DLD1 (cell line): ENCODE data around the gene ACE.

ENCODE experiments used
- in situ Hi-C: cut with HindIII; loops from 2 replicates; pipeline ENCODE4 v1.10.0; 2017; ENCODE audit warnings: low sequenced_read_pairs

The ACE gene

GRCh38 chr17:63474586-63475460 is 2.0 kb upstream of the ACE start:
- in situ Hi-C loops: no loop called here

- in situ Hi-C loops: no loop called here
These were observed 1.1 kb upstream of the ACE start for GRCh38 chr17:63475491-63476412.

DNA sequence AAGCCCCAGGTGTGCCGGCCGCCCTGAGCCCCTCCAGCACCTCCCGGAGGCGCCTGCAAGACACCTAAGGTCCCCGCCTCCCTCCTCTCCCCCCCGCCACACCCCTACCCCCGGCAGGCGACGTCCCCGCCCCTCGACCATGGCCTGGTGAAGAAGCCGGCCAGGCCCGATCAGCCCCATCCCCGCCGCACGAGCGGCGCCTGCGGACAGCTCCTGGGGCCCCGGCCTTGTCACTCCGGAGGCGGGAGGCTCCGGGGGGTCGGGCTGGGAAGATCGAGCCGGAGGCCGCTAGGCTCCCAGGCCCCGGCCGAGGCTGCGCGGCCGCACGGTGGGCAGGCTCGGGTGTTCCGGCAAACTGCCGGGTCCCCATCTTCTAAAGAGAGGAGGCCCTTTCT is 405 bp upstream of the ACE start:
- in situ Hi-C loops: no loop called here

DNA sequence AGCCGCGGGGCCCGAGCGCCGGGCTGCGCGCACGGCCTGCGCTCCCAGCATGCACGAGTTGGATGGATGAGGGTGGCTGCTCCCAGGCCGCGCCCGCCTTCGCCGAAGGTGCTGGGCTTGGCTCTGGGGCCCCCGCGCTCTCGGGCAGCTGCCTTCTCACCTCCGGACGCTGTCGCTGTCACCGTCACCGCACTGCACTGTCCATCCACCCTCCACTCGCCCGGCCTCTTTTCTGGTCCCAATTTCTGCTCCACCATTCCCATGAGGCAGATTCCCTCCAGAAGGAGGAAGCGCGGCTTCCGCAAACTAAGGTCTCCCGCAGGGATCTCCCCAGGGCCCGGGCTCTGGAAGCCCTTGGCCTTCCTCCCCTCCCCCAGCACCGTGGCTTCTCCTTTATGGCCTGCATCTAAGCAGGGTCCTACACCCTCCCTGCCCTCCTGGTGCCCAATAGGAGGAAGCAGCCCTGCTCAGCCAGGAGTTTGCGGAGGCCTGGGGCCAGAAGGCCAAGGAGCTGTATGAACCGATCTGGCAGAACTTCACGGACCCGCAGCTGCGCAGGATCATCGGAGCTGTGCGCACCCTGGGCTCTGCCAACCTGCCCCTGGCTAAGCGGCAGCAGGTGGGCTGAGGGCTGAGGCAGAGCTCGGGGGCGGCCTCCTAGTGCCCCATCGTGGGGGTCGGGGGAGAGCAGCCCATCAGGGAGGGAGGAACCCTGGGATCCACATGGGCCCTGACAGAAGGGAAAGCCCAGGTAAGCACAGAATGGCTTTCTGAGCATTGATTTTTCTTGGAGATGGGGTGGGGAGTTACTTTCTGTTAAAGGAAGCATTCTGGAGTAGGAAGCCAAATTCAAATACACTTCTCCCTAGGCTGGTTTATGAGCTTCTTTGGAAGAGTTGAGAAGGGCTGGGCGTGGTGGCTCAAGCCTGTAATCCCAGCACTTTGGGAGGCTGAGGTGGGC is 899 bp downstream of the ACE start:
- in situ Hi-C loops: no loop called here

GRCh38 chr17:63478814-63479494 is 2.1 kb downstream of the ACE start:
- in situ Hi-C loops: no loop called here

DNA sequence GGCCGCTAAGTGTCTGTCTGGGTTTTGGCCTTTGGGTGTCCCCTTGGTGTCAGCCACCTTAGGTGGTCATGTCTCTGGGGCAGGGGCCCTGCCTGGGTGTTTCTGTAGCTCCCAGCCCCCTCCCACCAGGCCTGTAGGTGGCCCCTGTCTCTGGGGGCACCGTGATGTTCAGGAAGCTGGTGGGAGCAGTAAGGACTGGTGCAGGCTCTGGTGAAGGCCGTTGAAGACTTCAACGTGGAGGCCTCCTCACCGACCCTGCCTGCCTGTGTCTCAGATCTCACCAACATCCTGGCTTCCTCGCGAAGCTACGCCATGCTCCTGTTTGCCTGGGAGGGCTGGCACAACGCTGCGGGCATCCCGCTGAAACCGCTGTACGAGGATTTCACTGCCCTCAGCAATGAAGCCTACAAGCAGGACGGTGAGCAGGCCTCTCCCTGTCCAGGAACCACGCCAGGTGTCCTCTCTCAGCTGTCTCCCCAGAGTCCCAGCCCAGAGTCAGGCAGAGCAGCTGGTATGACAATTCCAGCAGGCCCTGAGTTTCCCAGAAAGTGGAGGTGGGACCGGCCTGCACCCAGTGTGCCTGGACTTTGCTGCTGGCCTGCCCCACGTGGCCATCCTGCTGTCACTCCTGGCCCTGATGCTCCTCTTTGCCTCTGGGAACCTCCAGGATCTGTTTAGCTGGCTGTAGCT is 2.8 kb downstream of the ACE start:
- in situ Hi-C loops: no loop called here

DNA sequence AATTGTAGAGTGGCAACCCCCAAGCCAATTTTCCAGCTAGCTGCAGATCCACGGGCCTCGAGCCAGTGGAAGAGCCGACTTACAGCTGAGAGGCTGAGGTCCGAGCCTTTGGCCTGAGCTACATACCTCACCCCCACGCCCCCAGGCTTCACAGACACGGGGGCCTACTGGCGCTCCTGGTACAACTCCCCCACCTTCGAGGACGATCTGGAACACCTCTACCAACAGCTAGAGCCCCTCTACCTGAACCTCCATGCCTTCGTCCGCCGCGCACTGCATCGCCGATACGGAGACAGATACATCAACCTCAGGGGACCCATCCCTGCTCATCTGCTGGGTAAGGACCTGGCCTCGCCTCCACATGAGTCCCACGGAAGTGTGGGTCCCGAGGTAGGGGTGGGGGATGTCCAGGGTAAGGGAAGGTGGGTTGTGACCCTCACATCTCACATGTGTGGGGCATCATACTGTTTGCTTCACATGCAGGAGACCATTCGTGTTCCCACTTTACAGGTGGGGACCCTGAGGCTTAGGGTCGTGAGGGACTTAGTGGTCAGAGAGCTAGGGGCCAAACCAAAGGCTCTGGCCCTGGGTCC is 3.4 kb downstream of the ACE start:
- in situ Hi-C loops: no loop called here

- in situ Hi-C loops: no loop called here
These were observed 4.1 kb downstream of the ACE start for GRCh38 chr17:63480826-63481487.

GRCh38 chr17:63481488-63481870 is 4.6 kb downstream of the ACE start:
- in situ Hi-C loops: no loop called here

DNA sequence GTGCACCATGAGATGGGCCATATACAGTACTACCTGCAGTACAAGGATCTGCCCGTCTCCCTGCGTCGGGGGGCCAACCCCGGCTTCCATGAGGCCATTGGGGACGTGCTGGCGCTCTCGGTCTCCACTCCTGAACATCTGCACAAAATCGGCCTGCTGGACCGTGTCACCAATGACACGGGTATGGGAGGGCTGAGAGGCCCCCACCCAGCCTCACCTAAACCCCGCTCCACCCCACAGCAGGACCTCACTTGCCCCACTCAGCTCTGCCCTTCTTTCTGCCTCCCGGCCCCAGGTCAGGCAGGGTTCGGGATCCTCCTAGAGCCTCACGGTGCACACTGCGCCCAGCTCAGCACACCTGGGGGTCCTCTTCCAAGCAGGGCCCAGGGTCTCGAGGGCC is 5.6 kb downstream of the ACE start:
- in situ Hi-C loops: no loop called here

- in situ Hi-C loops: no loop called here
These were observed 6.2 kb downstream of the ACE start for GRCh38 chr17:63483038-63483437.

- in situ Hi-C loops: no loop called here
These were observed 7.1 kb downstream of the ACE start for GRCh38 chr17:63483655-63484575.

GRCh38 chr17:63486317-63487013 is 9.6 kb downstream of the ACE start:
- in situ Hi-C loops: no loop called here

DNA sequence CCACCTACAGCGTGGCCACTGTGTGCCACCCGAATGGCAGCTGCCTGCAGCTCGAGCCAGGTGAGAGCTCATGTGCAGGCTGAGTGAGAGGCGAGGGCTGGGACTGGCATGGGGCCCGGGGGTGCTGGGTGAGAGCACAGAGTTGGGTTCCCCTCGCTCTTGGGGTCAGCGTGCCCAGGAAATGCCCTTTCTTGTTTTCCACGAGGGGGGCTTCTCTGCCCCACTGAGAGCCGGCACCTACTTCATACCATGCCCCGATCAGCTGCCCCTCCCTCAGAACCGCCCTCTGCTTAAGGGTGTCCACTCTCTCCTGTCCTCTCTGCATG is 10.1 kb downstream of the ACE start:
- in situ Hi-C loops: no loop called here

DNA sequence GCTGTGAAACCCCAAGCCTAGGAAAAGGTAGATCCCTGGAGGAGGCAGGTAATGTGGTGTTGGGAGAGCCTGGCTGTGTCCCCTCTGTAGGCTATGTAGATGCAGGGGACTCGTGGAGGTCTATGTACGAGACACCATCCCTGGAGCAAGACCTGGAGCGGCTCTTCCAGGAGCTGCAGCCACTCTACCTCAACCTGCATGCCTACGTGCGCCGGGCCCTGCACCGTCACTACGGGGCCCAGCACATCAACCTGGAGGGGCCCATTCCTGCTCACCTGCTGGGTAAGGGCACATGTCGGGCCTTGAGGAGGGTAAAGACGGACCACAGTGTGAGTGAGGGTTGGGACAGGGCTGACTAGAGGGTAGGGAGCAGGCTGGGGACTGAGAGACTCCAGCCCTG is 12.0 kb downstream of the ACE start:
- in situ Hi-C loops: no loop called here

DNA sequence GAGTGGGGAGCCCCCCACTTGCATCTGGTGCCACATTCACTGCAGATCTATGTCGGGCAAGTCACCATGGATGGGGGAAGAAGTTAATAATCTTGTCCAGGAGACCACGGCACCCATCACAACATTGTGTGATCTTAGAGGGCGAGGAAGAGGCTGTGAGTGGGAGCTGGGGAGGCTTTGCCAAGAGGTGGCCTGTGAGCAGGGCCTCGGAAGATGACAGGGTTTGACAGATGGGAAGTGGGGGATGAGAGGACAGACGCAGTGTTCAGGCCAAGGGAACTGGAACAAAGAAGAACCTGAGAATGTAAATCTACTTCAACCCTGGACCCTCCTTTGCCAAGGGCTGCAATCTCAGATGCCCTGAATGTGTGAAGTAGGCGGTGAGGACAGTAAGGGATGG is 12.4 kb downstream of the ACE start:
- in situ Hi-C loops: no loop called here

DNA sequence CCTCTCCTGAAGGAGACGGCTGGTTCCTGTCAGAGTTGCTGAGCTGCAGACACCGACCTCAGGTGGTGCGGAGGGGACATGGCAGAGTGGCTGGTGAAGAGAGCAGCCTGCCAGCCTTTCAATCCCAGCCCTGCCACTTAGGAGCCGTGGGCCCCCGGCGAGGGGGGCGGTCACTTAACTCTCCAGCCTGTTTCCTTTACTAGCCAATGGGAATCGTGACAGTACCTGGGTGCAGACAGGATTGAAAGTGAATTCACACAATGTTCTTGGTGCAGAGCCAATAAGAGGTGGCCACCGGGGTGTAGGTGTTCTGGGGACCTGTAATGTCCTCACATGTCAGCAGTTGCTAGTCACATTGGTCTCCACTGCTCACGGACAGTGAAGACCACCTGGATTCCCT is 13.5 kb downstream of the ACE start:
- in situ Hi-C loops: no loop called here
